Measurements from ENCODE around the gene TEX13D.

Gene TEX13D

GRCh38 chrX:124342174-124342867 lies 9.9 kb downstream of the TEX13D start:
- TF ChIP-seq ZFX (IDR thresholded peaks at IDR 0.05): no peak
- TF ChIP-seq, protein P1, sequence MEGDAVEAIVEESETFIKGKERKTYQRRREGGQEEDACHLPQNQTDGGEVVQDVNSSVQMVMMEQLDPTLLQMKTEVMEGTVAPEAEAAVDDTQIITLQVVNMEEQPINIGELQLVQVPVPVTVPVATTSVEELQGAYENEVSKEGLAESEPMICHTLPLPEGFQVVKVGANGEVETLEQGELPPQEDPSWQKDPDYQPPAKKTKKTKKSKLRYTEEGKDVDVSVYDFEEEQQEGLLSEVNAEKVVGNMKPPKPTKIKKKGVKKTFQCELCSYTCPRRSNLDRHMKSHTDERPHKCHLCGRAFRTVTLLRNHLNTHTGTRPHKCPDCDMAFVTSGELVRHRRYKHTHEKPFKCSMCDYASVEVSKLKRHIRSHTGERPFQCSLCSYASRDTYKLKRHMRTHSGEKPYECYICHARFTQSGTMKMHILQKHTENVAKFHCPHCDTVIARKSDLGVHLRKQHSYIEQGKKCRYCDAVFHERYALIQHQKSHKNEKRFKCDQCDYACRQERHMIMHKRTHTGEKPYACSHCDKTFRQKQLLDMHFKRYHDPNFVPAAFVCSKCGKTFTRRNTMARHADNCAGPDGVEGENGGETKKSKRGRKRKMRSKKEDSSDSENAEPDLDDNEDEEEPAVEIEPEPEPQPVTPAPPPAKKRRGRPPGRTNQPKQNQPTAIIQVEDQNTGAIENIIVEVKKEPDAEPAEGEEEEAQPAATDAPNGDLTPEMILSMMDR (conservative IDR thresholded peaks at IDR 0.05): no peak
- H3K27ac ChIP-seq: no peak overlapping the region

- TF ChIP-seq, protein P1 (conservative IDR thresholded peaks at IDR 0.05): no peak
- no peak for TF ChIP-seq ZFX (IDR thresholded peaks at IDR 0.05)
- no peak overlapping the region for H3K27ac ChIP-seq
Measured at GRCh38 chrX:124343016-124343415, 10.6 kb downstream of the TEX13D start.

DNA sequence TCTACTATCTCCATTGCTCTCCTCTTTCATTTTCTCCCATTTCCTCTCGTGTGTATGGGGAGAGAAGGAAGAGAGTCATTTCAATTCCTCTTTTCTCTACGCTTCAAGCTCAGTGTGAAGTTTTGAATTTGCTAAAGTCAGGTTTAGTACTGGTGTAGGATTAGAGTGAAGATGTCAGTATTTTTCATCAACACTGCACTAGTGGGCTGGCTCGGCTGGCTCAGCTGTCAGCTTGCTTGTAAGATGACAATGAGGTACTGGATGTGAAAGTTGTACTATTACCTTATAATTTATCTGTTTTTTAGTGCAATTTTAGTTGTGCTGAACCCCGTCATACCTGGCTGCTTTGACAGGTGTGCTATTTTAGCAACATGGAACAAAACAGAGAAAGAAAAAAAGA lies 11.8 kb downstream of the TEX13D start:
- H3K27ac ChIP-seq: no peak overlapping the region
- no peak for TF ChIP-seq ZFX (IDR thresholded peaks at IDR 0.05)
- TF ChIP-seq, protein P1 (conservative IDR thresholded peaks at IDR 0.05): no peak

- H3K27ac ChIP-seq: no peak within 1 kb of the TSS
- TF ChIP-seq, protein P1 (conservative IDR thresholded peaks at IDR 0.05): no peak
- TF ChIP-seq ZFX (IDR thresholded peaks at IDR 0.05): no peak
Measured at GRCh38 chrX:124346117-124346876, 13.8 kb downstream of the TEX13D start, which contains the start of gene SH2D1A. TSS of gene SH2D1A (plus strand) at chrX:124346563. CDS start at chrX:124346643, 80 bp downstream.

DNA sequence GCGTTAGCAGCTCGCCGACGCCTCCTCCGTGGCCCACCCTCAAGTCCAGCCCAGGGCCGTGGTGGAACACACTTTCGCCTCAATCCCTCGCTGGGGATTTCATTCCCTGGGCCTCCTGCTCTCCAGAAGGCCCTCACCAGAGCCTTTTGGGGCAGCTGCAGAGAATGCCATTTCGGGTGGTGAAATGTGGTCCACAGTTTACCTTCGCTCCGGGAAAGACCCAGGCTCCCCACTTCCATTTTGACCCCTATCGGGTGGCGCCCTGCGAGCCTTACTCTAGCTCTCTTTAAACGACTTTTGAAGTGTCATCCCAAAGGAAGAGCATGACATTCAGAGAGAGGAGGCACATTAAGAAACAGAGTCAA lies 14.4 kb downstream of the TEX13D start:
- no peak overlapping the region for H3K27ac ChIP-seq
- TF ChIP-seq, protein P1 (conservative IDR thresholded peaks at IDR 0.05): no peak
- no peak for TF ChIP-seq ZFX (IDR thresholded peaks at IDR 0.05)

GRCh38 chrX:124347242-124347641 lies 14.8 kb downstream of the TEX13D start:
- TF ChIP-seq, protein P1 (conservative IDR thresholded peaks at IDR 0.05): no peak
- TF ChIP-seq ZFX (IDR thresholded peaks at IDR 0.05): no peak

GRCh38 chrX:124348182-124348581 lies 15.7 kb downstream of the TEX13D start:
- TF ChIP-seq ZFX (IDR thresholded peaks at IDR 0.05): no peak
- TF ChIP-seq, protein P1 (conservative IDR thresholded peaks at IDR 0.05): no peak
- no peak overlapping the region for H3K27ac ChIP-seq

More at GRCh38 chrX:124347242-124347641, 14.8 kb downstream of the TEX13D start:
- no peak overlapping the region for H3K27ac ChIP-seq

All from C4-2B (cell line).